ENCODE measurements around the gene C5. TPM values are rescaled to one million over a fixed set of nuclear protein-coding genes. Genes with fewer than 3 reads are reported as not detected.
"Not testable (repeated sequence)": the region's sequence is repeated elsewhere in the genome, so short reads cannot be mapped to it uniquely, and the experiment has no call there.

The C5 gene
- total RNA-seq, 1 experiment from 2014 or later: 0.66 TPM

DNA sequence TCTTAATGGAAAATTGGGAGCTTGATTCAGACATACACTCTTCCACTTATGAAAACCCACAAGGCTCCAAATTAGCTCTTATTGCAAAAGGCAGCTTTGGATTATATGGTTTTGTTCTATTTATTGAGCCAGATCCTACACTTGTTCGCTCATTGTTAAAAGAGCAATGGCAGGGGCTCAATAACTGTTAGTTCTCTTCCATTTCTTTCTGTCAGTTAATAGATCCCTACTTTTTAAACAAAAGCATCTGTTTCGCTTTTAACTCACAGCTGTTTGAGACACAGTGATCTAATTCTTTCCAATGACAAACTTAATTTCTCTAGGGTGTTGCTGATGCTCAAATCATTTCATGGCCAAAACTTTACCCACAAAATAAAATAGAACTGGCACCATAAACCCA lies 11.7 kb downstream of the C5 start:
- no peaks in the 10 kb centered on the region for H3K9me3 ChIP-seq (ENCODE audit: control insufficient read depth in 1 of 2, insufficient read depth in 1 of 2, low read depth in 1 of 2, low read length in 2 of 2)
- ChIA-PET RAD21 (ENCODE audit: low non-redundant PET in 1 of 2, low total read pairs in 2 of 2, uncharacterized antibody in 2 of 2, unreplicated experiment in 2 of 2) (no interaction called here), CTCF (interaction anchor here (6.3 kb wide), 1 partner anchor 21 kb away, joined by 25 read pairs; no protein-coding TSS in a partner anchor), POLR2A (no interaction called here)
- H2AFZ ChIP-seq (ENCODE audit: low read depth, low read length, poor library complexity, severe bottlenecking): no peak overlapping the region
- H3K27ac ChIP-seq (ENCODE audit: low read depth, low read length): no peak overlapping the region
- H3K9ac ChIP-seq (ENCODE audit: low read length): no peak overlapping the region
- peaks cover 4 to 7% of the 10 kb centered on the region in 2 experiments; a peak in 3 of 4 replicates for H3K4me1 ChIP-seq (ENCODE audit: control insufficient read depth in 1 of 2, insufficient read depth in 2 of 2, low read length in 2 of 2)
- intact Hi-C loops (cut with micrococcal nuclease): no loop called here
- H3K4me2 ChIP-seq (ENCODE audit: low read length): no peak overlapping the region
- no peak overlapping the region for H3K4me3 ChIP-seq (replicated peaks in 1 of 2; ENCODE audit: low read depth in 1 of 2, low read length in 2 of 2)
- no peaks in the 10 kb centered on the region for H3K36me3 ChIP-seq (ENCODE audit: control insufficient read depth in 1 of 2, insufficient read depth in 2 of 2, low read length in 2 of 2)
- H3K9me2 ChIP-seq (ENCODE audit: insufficient read depth): no peaks in the 10 kb centered on the region
- BruUV-seq (replicated peaks): no TSS peak
- no peaks in the 10 kb centered on the region for H3K79me2 ChIP-seq (ENCODE audit: insufficient read depth, low read length)
- no peak for TF ChIP-seq EGR1 (IDR thresholded peaks at IDR 0.05; ENCODE audit: low read depth)
- no peak for TF ChIP-seq EZH2 (IDR thresholded peaks at IDR 0.05)
- TF ChIP-seq, protein P1, sequence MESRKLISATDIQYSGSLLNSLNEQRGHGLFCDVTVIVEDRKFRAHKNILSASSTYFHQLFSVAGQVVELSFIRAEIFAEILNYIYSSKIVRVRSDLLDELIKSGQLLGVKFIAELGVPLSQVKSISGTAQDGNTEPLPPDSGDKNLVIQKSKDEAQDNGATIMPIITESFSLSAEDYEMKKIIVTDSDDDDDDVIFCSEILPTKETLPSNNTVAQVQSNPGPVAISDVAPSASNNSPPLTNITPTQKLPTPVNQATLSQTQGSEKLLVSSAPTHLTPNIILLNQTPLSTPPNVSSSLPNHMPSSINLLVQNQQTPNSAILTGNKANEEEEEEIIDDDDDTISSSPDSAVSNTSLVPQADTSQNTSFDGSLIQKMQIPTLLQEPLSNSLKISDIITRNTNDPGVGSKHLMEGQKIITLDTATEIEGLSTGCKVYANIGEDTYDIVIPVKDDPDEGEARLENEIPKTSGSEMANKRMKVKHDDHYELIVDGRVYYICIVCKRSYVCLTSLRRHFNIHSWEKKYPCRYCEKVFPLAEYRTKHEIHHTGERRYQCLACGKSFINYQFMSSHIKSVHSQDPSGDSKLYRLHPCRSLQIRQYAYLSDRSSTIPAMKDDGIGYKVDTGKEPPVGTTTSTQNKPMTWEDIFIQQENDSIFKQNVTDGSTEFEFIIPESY (IDR thresholded peaks at IDR 0.05; ENCODE audit: extremely low read depth, insufficient replicate concordance, low read length): no peak
- no peak for TF ChIP-seq ELF1 (IDR thresholded peaks at IDR 0.05; ENCODE audit: borderline replicate concordance, low read depth)
- TF ChIP-seq, protein P2, sequence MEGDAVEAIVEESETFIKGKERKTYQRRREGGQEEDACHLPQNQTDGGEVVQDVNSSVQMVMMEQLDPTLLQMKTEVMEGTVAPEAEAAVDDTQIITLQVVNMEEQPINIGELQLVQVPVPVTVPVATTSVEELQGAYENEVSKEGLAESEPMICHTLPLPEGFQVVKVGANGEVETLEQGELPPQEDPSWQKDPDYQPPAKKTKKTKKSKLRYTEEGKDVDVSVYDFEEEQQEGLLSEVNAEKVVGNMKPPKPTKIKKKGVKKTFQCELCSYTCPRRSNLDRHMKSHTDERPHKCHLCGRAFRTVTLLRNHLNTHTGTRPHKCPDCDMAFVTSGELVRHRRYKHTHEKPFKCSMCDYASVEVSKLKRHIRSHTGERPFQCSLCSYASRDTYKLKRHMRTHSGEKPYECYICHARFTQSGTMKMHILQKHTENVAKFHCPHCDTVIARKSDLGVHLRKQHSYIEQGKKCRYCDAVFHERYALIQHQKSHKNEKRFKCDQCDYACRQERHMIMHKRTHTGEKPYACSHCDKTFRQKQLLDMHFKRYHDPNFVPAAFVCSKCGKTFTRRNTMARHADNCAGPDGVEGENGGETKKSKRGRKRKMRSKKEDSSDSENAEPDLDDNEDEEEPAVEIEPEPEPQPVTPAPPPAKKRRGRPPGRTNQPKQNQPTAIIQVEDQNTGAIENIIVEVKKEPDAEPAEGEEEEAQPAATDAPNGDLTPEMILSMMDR (IDR thresholded peaks at IDR 0.05 in 2 of 3, conservative IDR thresholded peaks at IDR 0.05 in 1 of 3; ENCODE audit: borderline replicate concordance in 1 of 3, insufficient read depth in 1 of 3, low read depth in 2 of 3, low read length in 2 of 3): no peak
- no peak for TF ChIP-seq TCF7L2 (IDR thresholded peaks at IDR 0.05; ENCODE audit: borderline replicate concordance, extremely low read depth, insufficient read depth, insufficient read length)
- TF ChIP-seq POLR2A (IDR thresholded peaks at IDR 0.05; ENCODE audit: borderline replicate concordance, extremely low read depth, insufficient read depth, insufficient read length): no peak
- no peak for TF ChIP-seq EZH2phosphoT487 (IDR thresholded peaks at IDR 0.05; ENCODE audit: borderline replicate concordance)
- no peak for TF ChIP-seq RAD21 (IDR thresholded peaks at IDR 0.05; ENCODE audit: low read depth)
- TF ChIP-seq SRF (IDR thresholded peaks at IDR 0.05; ENCODE audit: low read depth): no peak
- TF ChIP-seq YY1 (IDR thresholded peaks at IDR 0.05; ENCODE audit: extremely low read depth, insufficient replicate concordance, low read depth, low read length): no peak
- TF ChIP-seq JUND (IDR thresholded peaks at IDR 0.05): no peak
- no peak for TF ChIP-seq SP1 (IDR thresholded peaks at IDR 0.05; ENCODE audit: low read depth)
- no peak for TF ChIP-seq CEBPB (IDR thresholded peaks at IDR 0.05; ENCODE audit: low read depth)
- no peak for TF ChIP-seq SIN3A (IDR thresholded peaks at IDR 0.05; ENCODE audit: low read depth)
- TF ChIP-seq CBX3 (IDR thresholded peaks at IDR 0.05; ENCODE audit: low read depth): no peak
- TF ChIP-seq FOSL1 (IDR thresholded peaks at IDR 0.05; ENCODE audit: low read depth): no peak
- TF ChIP-seq ZFX (IDR thresholded peaks at IDR 0.05): no peak
- no peak for TF ChIP-seq POLR2AphosphoS5 (IDR thresholded peaks at IDR 0.05; ENCODE audit: low read depth, low read length)
- no peak for TF ChIP-seq ZNF274 (IDR thresholded peaks at IDR 0.05; ENCODE audit: low read depth, low read length)
- no peak for ATAC-seq
- H4K20me1 ChIP-seq (ENCODE audit: insufficient read depth): no peaks in the 10 kb centered on the region
- DNase-seq (ENCODE audit: low read depth, low spot score): no peak
- H3K27me3 ChIP-seq (ENCODE audit: insufficient read depth, low read length): no peaks in the 10 kb centered on the region

DNA sequence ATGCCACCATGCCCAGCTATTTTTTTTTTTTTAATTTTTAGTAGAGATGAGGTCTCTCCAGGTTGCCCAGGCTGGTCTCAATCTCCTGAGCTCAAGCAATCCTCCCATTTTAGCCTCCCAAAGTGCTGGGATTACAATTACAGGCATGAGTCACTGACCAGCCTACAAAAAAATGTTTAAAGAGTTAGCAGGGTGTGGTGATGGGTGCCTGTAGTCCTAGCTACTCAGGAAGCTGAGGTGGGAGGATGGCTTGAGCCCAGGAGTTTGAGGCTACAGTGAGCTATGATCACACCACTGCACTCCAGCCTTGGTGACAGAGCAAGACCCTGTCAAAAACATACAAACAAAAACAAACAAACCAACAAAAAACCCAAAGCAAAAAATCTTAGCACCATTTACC lies 14.4 kb downstream of the C5 start:
- RAD21 ChIA-PET (ENCODE audit: low non-redundant PET in 1 of 2, low total read pairs in 2 of 2, uncharacterized antibody in 2 of 2, unreplicated experiment in 2 of 2); POLR2A ChIA-PET; H3K36me3 ChIP-seq (ENCODE audit: control insufficient read depth in 1 of 2, insufficient read depth in 2 of 2, low read length in 2 of 2); H4K20me1 ChIP-seq (ENCODE audit: insufficient read depth); H3K9ac ChIP-seq (ENCODE audit: low read length); H3K9me3 ChIP-seq (ENCODE audit: control insufficient read depth in 1 of 2, insufficient read depth in 1 of 2, low read depth in 1 of 2, low read length in 2 of 2); H3K9me2 ChIP-seq (ENCODE audit: insufficient read depth); intact Hi-C loops (cut with micrococcal nuclease); H3K27me3 ChIP-seq (ENCODE audit: insufficient read depth, low read length); H3K27ac ChIP-seq (ENCODE audit: low read depth, low read length); DNase-seq (ENCODE audit: low read depth, low spot score); H2AFZ ChIP-seq (ENCODE audit: low read depth, low read length, poor library complexity, severe bottlenecking); H3K79me2 ChIP-seq (ENCODE audit: insufficient read depth, low read length); H3K4me3 ChIP-seq (replicated peaks in 1 of 2; ENCODE audit: low read depth in 1 of 2, low read length in 2 of 2); BruUV-seq (replicated peaks); H3K4me1 ChIP-seq (ENCODE audit: control insufficient read depth in 1 of 2, insufficient read depth in 2 of 2, low read length in 2 of 2): not testable (repeated sequence)
- CTCF ChIA-PET: interaction anchor here (0.9 to 2.3 kb wide), 3 partner anchors 12 to 24 kb away, joined by 3 to 19 read pairs (median 3); no protein-coding TSS in a partner anchor
- H3K4me2 ChIP-seq (ENCODE audit: low read length): peak overlapping the region; percentile 13; the same call in 1 of the 2 replicates
- ATAC-seq: peak; percentile 83

All from HCT116 (cell line).